HK-2 (cell line): ENCODE measurements around the gene PRRT4.

Source experiments
- DNase-seq: peaks from one replicate; pipeline ENCODE4 v3.0.0-alpha.2; 2018; ENCODE audit not compliant: unreplicated experiment

The PRRT4 gene

GRCh38 chr7:128395748-128396147 is 34.3 kb upstream of the PRRT4 start:
- DNase-seq, result no peak

GRCh38 chr7:128394904-128395496 is 33.5 kb upstream of the PRRT4 start:
- no peak for DNase-seq

GRCh38 chr7:128393526-128394330 is 32.2 kb upstream of the PRRT4 start:
- DNase-seq, result no peak

GRCh38 chr7:128392446-128393327 is 31.2 kb upstream of the PRRT4 start:
- no peak for DNase-seq

GRCh38 chr7:128391805-128392204 is 30.3 kb upstream of the PRRT4 start:
- no peak for DNase-seq

GRCh38 chr7:128390871-128391565 is 29.5 kb upstream of the PRRT4 start:
- no peak for DNase-seq

- DNase-seq, result no peak
Measured at GRCh38 chr7:128389618-128390329, 28.3 kb upstream of the PRRT4 start.

- no peak for DNase-seq
Measured at GRCh38 chr7:128389085-128389617, 27.7 kb upstream of the PRRT4 start.

- DNase-seq, result no peak
Measured at GRCh38 chr7:128388145-128388485, 26.6 kb upstream of the PRRT4 start.

- peak; percentile 73 for DNase-seq
Measured at GRCh38 chr7:128387216-128388144, 26.0 kb upstream of the PRRT4 start.

- no peak for DNase-seq
Measured at GRCh38 chr7:128385988-128386925, 24.8 kb upstream of the PRRT4 start.

GRCh38 chr7:128384726-128385125 is 23.2 kb upstream of the PRRT4 start:
- DNase-seq, result no peak

- DNase-seq, result peak; percentile 48
Measured at GRCh38 chr7:128383776-128384175, 22.3 kb upstream of the PRRT4 start.

- DNase-seq, result no peak
Measured at GRCh38 chr7:128381161-128381821, 19.8 kb upstream of the PRRT4 start.

GRCh38 chr7:128380483-128381106 is 19.1 kb upstream of the PRRT4 start:
- DNase-seq, result no peak

- no peak for DNase-seq
Measured at GRCh38 chr7:128379900-128380479, 18.5 kb upstream of the PRRT4 start.

GRCh38 chr7:128378637-128379036 is 17.1 kb upstream of the PRRT4 start:
- DNase-seq, result no peak
